HepG2 (cell line): Measurements from ENCODE around the gene TUBB4B. TPM values are rescaled to one million over a fixed set of nuclear protein-coding genes. Genes with fewer than 3 reads are reported as not detected.

Source experiments
- ADNP ChIP-seq: sonication (generic); formaldehyde crosslinking; IDR thresholded peaks from 2 replicates; pipeline ENCODE4 v1.4.0; 2020; ENCODE audit warnings: missing genetic modification reagents
- GABPB1 ChIP-seq: IDR thresholded peaks from 2 replicates; pipeline ENCODE4 v1.6.1; 2016; ENCODE audit warnings: mild to moderate bottlenecking, missing genetic modification reagents, moderate library complexity, missing compliant biosample characterization
- SP1 ChIP-seq, 2 experiments: fragments of 450-650 bp in 1 of 2; sonication (generic) in 1 of 2; formaldehyde crosslinking in 1 of 2; IDR thresholded peaks; 2 replicates each; pipeline versions ENCODE4 v1.4.0 to v1.6.1; 2016 to 2020; ENCODE audit warnings: missing genetic modification reagents in 1 of 2
- ZFP36L1 ChIP-seq: sonication (generic); formaldehyde crosslinking; IDR thresholded peaks from 2 replicates; pipeline ENCODE4 v1.8.0; 2022; ENCODE audit warnings: mild to moderate bottlenecking, missing genetic modification reagents, moderate library complexity
- ZNF441 ChIP-seq: sonication (generic); formaldehyde crosslinking; IDR thresholded peaks from 2 replicates; pipeline ENCODE4 v1.7.0; 2021; ENCODE audit warnings: missing genetic modification reagents, borderline replicate concordance
- ZNF570 ChIP-seq: sonication (generic); formaldehyde crosslinking; IDR thresholded peaks from 2 replicates; pipeline ENCODE4 v1.4.0; 2020; ENCODE audit warnings: mild to moderate bottlenecking, missing genetic modification reagents, borderline replicate concordance
- ZNF75D ChIP-seq: sonication (generic); formaldehyde crosslinking; IDR thresholded peaks from 2 replicates; pipeline ENCODE4 v1.8.1; 2023; ENCODE audit warnings: missing genetic modification reagents, mild to moderate bottlenecking, borderline replicate concordance
- ZNF766 ChIP-seq: sonication (generic); formaldehyde crosslinking; IDR thresholded peaks from 2 replicates; pipeline ENCODE4 v1.5.0; 2020; ENCODE audit warnings: missing genetic modification reagents, borderline replicate concordance
- polyA plus RNA-seq, 8 experiments: library from polyadenylated mRNA; depleted of rRNA in 3 of 8; stranded (reverse) in 7 of 8; unstranded in 1 of 8; fragments of >200 nt; fragmentation: Illumina TruSeq in 4 of 8; extraction: Trizol in 4 of 8; gene quantifications; 2 replicates each; pipeline versions ENCODE4 v1.2.1 to v1.2.3, GENCODE V29; 2011 to 2016; ENCODE audit warnings: low read depth in 4 of 8, missing spikeins in 1 of 8, mixed read lengths in 1 of 8; ENCODE audit not compliant: insufficient read depth in 1 of 8
- total RNA-seq, 5 experiments: library from RNA; depleted of rRNA; stranded (reverse); fragments of >200 nt; fragmentation: Illumina TruSeq; extraction: Trizol; gene quantifications; 2 replicates each; pipeline ENCODE4 v1.2.3, GENCODE V29; 2016; ENCODE audit warnings: low read depth in 1 of 5
- TF ChIP-seq, protein P1 (sequence below): IDR thresholded peaks from 2 replicates; pipeline ENCODE4 v1.6.1; 2016; ENCODE audit warnings: missing genetic modification reagents, missing compliant biosample characterization
- TF ChIP-seq, protein P2 (sequence below): sonication (generic); formaldehyde crosslinking; IDR thresholded peaks from one replicate; pipeline ENCODE4 v1.5.1; 2020; ENCODE audit warnings: mild to moderate bottlenecking, missing genetic modification reagents; ENCODE audit errors: not compliant biosample characterization
- TF ChIP-seq, protein P3 (sequence below): IDR thresholded peaks from 2 replicates; pipeline ENCODE4 v1.6.1; 2016; ENCODE audit warnings: low read depth, control low read depth
- TF ChIP-seq, protein P4 (sequence below): sonication (generic); formaldehyde crosslinking; IDR thresholded peaks from 2 replicates; pipeline ENCODE4 v1.4.0; 2020; ENCODE audit warnings: missing genetic modification reagents
- TF ChIP-seq, protein P5 (sequence below): sonication (generic); formaldehyde crosslinking; IDR thresholded peaks from 2 replicates; pipeline ENCODE4 v1.5.0; 2020; ENCODE audit warnings: missing genetic modification reagents, mild to moderate bottlenecking, borderline replicate concordance
- TF ChIP-seq, protein P6 (sequence below): sonication (generic); formaldehyde crosslinking; IDR thresholded peaks from 2 replicates; pipeline ENCODE4 v1.9.0; 2021; ENCODE audit warnings: missing genetic modification reagents, mild to moderate bottlenecking, borderline replicate concordance

TUBB4B gene
- total and polyA plus RNA-seq, 2 of the 13 experiments (the other 11 are each of a cell fraction or from before 2014, with no cell fraction given): 182 to 412 TPM

DNA sequence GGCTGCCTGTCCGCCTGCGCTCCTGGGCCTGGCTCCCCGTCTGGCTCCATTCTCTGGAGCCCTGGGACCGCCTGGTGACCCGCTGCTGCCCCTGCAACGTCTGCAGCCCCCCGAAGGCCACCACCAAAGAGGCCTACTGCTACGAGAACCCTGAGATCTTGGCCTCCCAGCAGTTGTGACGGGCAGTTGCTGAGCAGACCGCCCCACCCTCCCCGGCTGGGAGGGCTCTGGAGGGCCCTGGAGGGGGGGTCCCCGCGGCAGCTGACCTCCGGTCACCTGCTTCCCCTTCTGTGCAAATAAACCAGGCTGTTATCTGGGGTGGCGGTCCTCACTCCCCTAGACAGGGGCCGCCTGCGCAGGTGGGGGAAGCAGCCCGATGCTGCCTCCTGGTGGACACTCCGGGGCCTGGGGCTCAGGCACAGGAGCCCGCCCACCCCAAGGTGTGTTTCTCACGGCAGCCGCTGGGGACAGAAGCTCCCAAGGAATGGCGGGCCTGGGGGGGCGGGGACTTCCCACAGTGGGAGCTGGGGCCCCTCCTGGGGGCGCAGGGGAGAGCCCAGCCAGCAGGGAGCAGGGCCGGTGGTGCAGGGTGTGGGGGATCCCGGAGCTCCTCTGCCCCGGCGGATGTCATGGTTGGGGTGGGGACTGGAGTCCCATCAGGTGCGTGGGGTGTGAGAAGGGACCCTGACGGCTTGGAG is 4.7 kb upstream of the TUBB4B start (continued):
- TF ChIP-seq, protein P1, sequence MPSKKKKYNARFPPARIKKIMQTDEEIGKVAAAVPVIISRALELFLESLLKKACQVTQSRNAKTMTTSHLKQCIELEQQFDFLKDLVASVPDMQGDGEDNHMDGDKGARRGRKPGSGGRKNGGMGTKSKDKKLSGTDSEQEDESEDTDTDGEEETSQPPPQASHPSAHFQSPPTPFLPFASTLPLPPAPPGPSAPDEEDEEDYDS (CRISPR knock-in tag): no peak; the same call in 1 of the 2 replicates
- no peak for TF ChIP-seq ADNP (CRISPR knock-in tag)
- TF ChIP-seq ZNF75D (CRISPR knock-in tag): no peak
- TF ChIP-seq ZFP36L1 (CRISPR knock-in tag): no peak
- TF ChIP-seq, protein P2, sequence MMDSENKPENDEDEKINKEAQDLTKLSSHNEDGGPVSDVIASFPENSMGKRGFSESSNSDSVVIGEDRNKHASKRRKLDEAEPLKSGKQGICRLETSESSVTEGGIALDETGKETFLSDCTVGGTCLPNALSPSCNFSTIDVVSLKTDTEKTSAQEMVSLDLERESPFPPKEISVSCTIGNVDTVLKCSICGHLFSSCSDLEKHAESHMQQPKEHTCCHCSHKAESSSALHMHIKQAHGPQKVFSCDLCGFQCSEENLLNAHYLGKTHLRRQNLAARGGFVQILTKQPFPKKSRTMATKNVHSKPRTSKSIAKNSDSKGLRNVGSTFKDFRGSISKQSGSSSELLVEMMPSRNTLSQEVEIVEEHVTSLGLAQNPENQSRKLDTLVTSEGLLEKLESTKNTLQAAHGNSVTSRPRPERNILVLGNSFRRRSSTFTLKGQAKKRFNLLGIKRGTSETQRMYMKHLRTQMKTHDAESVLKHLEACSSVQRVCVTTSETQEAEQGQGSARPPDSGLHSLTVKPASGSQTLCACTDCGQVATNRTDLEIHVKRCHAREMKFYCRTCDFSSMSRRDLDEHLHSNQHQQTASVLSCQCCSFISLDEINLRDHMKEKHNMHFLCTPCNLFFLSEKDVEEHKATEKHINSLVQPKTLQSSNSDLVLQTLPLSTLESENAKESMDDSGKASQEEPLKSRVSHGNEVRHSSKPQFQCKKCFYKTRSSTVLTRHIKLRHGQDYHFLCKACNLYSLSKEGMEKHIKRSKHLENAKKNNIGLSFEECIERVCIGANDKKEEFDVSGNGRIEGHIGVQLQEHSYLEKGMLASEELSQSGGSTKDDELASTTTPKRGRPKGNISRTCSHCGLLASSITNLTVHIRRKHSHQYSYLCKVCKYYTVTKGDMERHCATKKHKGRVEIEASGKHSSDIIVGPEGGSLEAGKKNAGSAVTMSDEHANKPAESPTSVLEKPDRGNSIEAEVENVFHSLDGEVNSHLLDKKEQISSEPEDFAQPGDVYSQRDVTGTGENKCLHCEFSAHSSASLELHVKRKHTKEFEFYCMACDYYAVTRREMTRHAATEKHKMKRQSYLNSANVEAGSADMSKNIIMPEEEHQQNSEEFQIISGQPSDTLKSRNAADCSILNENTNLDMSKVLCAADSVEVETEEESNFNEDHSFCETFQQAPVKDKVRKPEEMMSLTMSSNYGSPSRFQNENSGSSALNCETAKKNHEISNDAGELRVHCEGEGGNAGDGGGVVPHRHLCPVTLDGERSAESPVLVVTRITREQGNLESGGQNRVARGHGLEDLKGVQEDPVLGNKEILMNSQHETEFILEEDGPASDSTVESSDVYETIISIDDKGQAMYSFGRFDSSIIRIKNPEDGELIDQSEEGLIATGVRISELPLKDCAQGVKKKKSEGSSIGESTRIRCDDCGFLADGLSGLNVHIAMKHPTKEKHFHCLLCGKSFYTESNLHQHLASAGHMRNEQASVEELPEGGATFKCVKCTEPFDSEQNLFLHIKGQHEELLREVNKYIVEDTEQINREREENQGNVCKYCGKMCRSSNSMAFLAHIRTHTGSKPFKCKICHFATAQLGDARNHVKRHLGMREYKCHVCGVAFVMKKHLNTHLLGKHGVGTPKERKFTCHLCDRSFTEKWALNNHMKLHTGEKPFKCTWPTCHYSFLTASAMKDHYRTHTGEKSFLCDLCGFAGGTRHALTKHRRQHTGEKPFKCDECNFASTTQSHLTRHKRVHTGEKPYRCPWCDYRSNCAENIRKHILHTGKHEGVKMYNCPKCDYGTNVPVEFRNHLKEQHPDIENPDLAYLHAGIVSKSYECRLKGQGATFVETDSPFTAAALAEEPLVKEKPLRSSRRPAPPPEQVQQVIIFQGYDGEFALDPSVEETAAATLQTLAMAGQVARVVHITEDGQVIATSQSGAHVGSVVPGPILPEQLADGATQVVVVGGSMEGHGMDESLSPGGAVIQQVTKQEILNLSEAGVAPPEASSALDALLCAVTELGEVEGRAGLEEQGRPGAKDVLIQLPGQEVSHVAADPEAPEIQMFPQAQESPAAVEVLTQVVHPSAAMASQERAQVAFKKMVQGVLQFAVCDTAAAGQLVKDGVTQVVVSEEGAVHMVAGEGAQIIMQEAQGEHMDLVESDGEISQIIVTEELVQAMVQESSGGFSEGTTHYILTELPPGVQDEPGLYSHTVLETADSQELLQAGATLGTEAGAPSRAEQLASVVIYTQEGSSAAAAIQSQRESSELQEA (CRISPR knock-in tag): no peak
- no peak for TF ChIP-seq SP1 (IDR thresholded peaks at IDR 0.05)
- TF ChIP-seq SP1 (CRISPR knock-in tag; IDR thresholded peaks at IDR 0.05): peak; percentile 80
- TF ChIP-seq, protein P3, sequence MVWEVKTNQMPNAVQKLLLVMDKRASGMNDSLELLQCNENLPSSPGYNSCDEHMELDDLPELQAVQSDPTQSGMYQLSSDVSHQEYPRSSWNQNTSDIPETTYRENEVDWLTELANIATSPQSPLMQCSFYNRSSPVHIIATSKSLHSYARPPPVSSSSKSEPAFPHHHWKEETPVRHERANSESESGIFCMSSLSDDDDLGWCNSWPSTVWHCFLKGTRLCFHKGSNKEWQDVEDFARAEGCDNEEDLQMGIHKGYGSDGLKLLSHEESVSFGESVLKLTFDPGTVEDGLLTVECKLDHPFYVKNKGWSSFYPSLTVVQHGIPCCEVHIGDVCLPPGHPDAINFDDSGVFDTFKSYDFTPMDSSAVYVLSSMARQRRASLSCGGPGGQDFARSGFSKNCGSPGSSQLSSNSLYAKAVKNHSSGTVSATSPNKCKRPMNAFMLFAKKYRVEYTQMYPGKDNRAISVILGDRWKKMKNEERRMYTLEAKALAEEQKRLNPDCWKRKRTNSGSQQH (CRISPR knock-in tag): peak; percentile 57; the same call in 1 of the 2 replicates
- TF ChIP-seq GABPB1 (CRISPR knock-in tag): peak; percentile 78
- TF ChIP-seq, protein P4, sequence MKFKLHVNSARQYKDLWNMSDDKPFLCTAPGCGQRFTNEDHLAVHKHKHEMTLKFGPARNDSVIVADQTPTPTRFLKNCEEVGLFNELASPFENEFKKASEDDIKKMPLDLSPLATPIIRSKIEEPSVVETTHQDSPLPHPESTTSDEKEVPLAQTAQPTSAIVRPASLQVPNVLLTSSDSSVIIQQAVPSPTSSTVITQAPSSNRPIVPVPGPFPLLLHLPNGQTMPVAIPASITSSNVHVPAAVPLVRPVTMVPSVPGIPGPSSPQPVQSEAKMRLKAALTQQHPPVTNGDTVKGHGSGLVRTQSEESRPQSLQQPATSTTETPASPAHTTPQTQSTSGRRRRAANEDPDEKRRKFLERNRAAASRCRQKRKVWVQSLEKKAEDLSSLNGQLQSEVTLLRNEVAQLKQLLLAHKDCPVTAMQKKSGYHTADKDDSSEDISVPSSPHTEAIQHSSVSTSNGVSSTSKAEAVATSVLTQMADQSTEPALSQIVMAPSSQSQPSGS: no peak; the same call in 1 of the 2 replicates
- TF ChIP-seq, protein P5, sequence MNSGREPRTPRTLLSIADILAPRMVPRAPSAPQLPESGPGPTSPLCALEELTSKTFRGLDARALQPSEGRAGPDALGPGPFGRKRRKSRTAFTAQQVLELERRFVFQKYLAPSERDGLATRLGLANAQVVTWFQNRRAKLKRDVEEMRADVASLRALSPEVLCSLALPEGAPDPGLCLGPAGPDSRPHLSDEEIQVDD (CRISPR knock-in tag): no peak
- TF ChIP-seq ZNF570 (CRISPR knock-in tag): no peak
- TF ChIP-seq ZNF441: no peak
- TF ChIP-seq, protein P6, sequence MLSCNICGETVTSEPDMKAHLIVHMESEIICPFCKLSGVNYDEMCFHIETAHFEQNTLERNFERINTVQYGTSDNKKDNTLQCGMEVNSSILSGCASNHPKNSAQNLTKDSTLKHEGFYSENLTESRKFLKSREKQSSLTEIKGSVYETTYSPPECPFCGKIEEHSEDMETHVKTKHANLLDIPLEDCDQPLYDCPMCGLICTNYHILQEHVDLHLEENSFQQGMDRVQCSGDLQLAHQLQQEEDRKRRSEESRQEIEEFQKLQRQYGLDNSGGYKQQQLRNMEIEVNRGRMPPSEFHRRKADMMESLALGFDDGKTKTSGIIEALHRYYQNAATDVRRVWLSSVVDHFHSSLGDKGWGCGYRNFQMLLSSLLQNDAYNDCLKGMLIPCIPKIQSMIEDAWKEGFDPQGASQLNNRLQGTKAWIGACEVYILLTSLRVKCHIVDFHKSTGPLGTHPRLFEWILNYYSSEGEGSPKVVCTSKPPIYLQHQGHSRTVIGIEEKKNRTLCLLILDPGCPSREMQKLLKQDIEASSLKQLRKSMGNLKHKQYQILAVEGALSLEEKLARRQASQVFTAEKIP (CRISPR knock-in tag): no peak
- TF ChIP-seq ZNF766 (CRISPR knock-in tag): peak; percentile 93; the same call in 1 of the 2 replicates
